Measurements from ENCODE around the gene SGPP1.
A peak's percentile ranks its signal among the peaks of the same experiment; 100 is the strongest.

Gene SGPP1

DNA sequence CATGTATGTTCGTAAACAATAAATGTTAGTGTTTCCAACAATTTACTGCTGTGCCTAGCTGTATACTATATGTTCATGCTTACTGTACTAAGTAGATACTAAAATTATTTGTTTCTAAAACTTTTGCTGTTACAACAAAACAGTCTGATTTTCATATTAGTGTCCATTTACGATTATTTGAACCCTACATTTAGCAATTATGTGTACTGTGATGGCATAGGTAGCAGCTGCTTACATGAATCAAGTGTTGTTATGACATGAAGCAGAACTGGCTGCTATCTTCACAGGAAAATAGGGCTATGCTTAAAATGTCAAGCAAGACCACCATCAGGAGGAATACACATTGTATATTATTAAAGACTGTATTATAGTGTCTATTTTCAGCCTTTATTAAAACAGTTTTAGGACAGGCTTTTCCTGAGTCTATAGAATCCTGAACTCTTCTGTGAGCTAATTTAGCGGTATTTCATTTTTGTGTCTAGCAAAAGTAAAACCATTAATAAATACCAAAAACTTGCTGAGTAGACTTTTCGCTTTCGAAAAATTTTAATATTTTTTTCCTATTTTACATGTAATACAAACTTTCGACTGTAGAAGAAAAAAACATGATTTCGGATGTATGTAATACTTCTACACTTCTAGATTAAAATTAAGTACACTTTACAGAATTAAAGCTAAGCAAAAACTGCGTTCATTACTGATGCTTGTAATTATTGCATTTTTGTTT, 85.0 kb downstream of the SGPP1 start (continued):
- TF ChIP-seq ZNF658 (tag by site-specific recombination; IDR thresholded peaks at IDR 0.05) (no peak), ZNF404 (tag by site-specific recombination; IDR thresholded peaks at IDR 0.05) (no peak), ZNF132 (tag by site-specific recombination; IDR thresholded peaks at IDR 0.05; ENCODE audit: borderline replicate concordance) (no peak), ZNF214 (tag by site-specific recombination; IDR thresholded peaks at IDR 0.05; ENCODE audit: borderline replicate concordance) (no peak), ZNF37A (tag by site-specific recombination; IDR thresholded peaks at IDR 0.05) (no peak)

DNA sequence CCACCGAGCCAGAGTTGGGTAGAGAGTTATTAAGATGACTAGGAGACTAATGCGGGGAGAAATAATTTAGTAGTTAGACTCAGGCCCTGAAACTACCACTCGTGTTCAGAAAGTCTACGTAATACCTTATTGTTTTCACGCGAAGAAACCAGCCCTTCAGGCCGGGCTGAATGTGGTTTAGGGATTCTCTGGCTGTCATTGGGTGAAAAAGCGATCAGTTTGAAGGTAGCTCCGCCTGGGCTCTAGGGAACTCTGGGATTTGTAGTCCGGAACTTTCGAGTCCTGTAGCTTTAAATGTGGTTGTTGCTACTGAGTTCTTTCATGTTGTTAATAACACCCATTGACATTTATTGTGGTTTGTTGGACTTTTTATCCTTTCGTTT, 85.6 kb downstream of the SGPP1 start:
- Histone ChIP-seq H3K4me1 (ENCODE audit: control insufficient read depth, insufficient read depth, low read length) (no peaks in the 10 kb centered on the region; the same call in 1 of the 2 replicates), H3K9me3 (ENCODE audit: control insufficient read depth, insufficient read depth, low read depth, low read length) (no peaks in the 10 kb centered on the region), H3K36me3 (ENCODE audit: control insufficient read depth in 2 of 2, insufficient read depth in 1 of 2, low read length in 2 of 2) (peaks cover 0 to 3% of the 10 kb centered on the region in 2 experiments; a peak in 2 of 3 replicates), H3K4me3 (ENCODE audit: low read depth, low read length) (peak overlapping the region; percentile 69), H3K27ac (ENCODE audit: extremely low read depth, low read depth, low read length) (peak overlapping the region; percentile 54)
- CTCF ChIA-PET: interaction anchor here (0.8 to 2.2 kb wide), 9 partner anchors 9 to 253 kb away, joined by 3 to 9 read pairs (median 4); no protein-coding TSS in a partner anchor
- TF ChIP-seq SCRT2 (tag by site-specific recombination; IDR thresholded peaks at IDR 0.05): no peak
- TF ChIP-seq SP3 (tag by site-specific recombination; IDR thresholded peaks at IDR 0.05): peak; percentile 64
- TF ChIP-seq, protein P1, sequence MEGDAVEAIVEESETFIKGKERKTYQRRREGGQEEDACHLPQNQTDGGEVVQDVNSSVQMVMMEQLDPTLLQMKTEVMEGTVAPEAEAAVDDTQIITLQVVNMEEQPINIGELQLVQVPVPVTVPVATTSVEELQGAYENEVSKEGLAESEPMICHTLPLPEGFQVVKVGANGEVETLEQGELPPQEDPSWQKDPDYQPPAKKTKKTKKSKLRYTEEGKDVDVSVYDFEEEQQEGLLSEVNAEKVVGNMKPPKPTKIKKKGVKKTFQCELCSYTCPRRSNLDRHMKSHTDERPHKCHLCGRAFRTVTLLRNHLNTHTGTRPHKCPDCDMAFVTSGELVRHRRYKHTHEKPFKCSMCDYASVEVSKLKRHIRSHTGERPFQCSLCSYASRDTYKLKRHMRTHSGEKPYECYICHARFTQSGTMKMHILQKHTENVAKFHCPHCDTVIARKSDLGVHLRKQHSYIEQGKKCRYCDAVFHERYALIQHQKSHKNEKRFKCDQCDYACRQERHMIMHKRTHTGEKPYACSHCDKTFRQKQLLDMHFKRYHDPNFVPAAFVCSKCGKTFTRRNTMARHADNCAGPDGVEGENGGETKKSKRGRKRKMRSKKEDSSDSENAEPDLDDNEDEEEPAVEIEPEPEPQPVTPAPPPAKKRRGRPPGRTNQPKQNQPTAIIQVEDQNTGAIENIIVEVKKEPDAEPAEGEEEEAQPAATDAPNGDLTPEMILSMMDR (tag by site-specific recombination; IDR thresholded peaks at IDR 0.05): no peak
- TF ChIP-seq ZNF350 (tag by site-specific recombination; IDR thresholded peaks at IDR 0.05): peak; percentile 78; the same call in 1 of the 2 replicates
- TF ChIP-seq EGR2 (tag by site-specific recombination; IDR thresholded peaks at IDR 0.05; ENCODE audit: low read depth): no peak
- TF ChIP-seq ZNF404 (tag by site-specific recombination; IDR thresholded peaks at IDR 0.05): no peak
- no peak for TF ChIP-seq ZNF223 (tag by site-specific recombination; IDR thresholded peaks at IDR 0.05)
- TF ChIP-seq ZNF561 (tag by site-specific recombination; IDR thresholded peaks at IDR 0.05; ENCODE audit: borderline replicate concordance): peak; percentile 68; the same call in 1 of the 2 replicates
- TF ChIP-seq ZNF501 (tag by site-specific recombination; IDR thresholded peaks at IDR 0.05): no peak
- TF ChIP-seq ZFP3 (tag by site-specific recombination; IDR thresholded peaks at IDR 0.05; ENCODE audit: low read depth): no peak
- TF ChIP-seq ZBTB8A (tag by site-specific recombination; IDR thresholded peaks at IDR 0.05): 0 out of 2 replicates have a peak, but pooled peaks have one; percentile 16
- TF ChIP-seq SETDB1 (IDR thresholded peaks at IDR 0.05; ENCODE audit: insufficient read length, low read length): peak; percentile 9
- TF ChIP-seq ZNF37A (tag by site-specific recombination; IDR thresholded peaks at IDR 0.05): no peak
- peak; percentile 15; the same call in 1 of the 2 replicates for TF ChIP-seq ZNF629 (tag by site-specific recombination; IDR thresholded peaks at IDR 0.05)
- no peak for TF ChIP-seq ZNF830 (tag by site-specific recombination; IDR thresholded peaks at IDR 0.05; ENCODE audit: low read depth)
- TF ChIP-seq, protein P2, sequence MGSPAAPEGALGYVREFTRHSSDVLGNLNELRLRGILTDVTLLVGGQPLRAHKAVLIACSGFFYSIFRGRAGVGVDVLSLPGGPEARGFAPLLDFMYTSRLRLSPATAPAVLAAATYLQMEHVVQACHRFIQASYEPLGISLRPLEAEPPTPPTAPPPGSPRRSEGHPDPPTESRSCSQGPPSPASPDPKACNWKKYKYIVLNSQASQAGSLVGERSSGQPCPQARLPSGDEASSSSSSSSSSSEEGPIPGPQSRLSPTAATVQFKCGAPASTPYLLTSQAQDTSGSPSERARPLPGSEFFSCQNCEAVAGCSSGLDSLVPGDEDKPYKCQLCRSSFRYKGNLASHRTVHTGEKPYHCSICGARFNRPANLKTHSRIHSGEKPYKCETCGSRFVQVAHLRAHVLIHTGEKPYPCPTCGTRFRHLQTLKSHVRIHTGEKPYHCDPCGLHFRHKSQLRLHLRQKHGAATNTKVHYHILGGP (tag by site-specific recombination; IDR thresholded peaks at IDR 0.05): no peak
- TF ChIP-seq HOXD13 (CRISPR knock-in tag; IDR thresholded peaks at IDR 0.05; ENCODE audit: borderline replicate concordance): 0 out of 2 replicates have a peak, but pooled peaks have one; percentile 48
- TF ChIP-seq TCF7L2 (IDR thresholded peaks at IDR 0.05; ENCODE audit: borderline replicate concordance, low read depth, low read length): no peak
- TF ChIP-seq, protein P3, sequence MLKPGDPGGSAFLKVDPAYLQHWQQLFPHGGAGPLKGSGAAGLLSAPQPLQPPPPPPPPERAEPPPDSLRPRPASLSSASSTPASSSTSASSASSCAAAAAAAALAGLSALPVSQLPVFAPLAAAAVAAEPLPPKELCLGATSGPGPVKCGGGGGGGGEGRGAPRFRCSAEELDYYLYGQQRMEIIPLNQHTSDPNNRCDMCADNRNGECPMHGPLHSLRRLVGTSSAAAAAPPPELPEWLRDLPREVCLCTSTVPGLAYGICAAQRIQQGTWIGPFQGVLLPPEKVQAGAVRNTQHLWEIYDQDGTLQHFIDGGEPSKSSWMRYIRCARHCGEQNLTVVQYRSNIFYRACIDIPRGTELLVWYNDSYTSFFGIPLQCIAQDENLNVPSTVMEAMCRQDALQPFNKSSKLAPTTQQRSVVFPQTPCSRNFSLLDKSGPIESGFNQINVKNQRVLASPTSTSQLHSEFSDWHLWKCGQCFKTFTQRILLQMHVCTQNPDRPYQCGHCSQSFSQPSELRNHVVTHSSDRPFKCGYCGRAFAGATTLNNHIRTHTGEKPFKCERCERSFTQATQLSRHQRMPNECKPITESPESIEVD (tag by site-specific recombination; IDR thresholded peaks at IDR 0.05): no peak
- TF ChIP-seq ZNF529 (tag by site-specific recombination; IDR thresholded peaks at IDR 0.05; ENCODE audit: insufficient replicate concordance): no peak
- TF ChIP-seq ZXDB (tag by site-specific recombination; IDR thresholded peaks at IDR 0.05): peak; percentile 37
- TF ChIP-seq ZNF76 (tag by site-specific recombination; IDR thresholded peaks at IDR 0.05; ENCODE audit: borderline replicate concordance, low read depth): peak; percentile 91
- TF ChIP-seq ZNF202 (tag by site-specific recombination; IDR thresholded peaks at IDR 0.05; ENCODE audit: borderline replicate concordance): no peak
- no peak for TF ChIP-seq ZFP69B (tag by site-specific recombination; IDR thresholded peaks at IDR 0.05)
- peak; percentile 95 for TF ChIP-seq ZNF335 (tag by site-specific recombination; conservative IDR thresholded peaks at IDR 0.05)
- peak; percentile 94 for TF ChIP-seq ZBTB20 (tag by site-specific recombination; IDR thresholded peaks at IDR 0.05)
- TF ChIP-seq ZNF292 (tag by site-specific recombination; IDR thresholded peaks at IDR 0.05; ENCODE audit: borderline replicate concordance, low read depth): no peak
- TF ChIP-seq ZNF549 (tag by site-specific recombination; IDR thresholded peaks at IDR 0.05): no peak
- POLR2A ChIA-PET: interaction anchor here (0.6 to 2.3 kb wide), 12 partner anchors 9 to 696 kb away, joined by 3 to 28 read pairs (median 3); partner anchors contain the start of gene PPP2R5E

All from HEK293 (cell line).